GM23248 (cell line): ENCODE results near the gene BICC1.

Experiments used
- EZH2 ChIP-seq: fragments of 200-600 bp; sonication (generic); IDR thresholded peaks from 2 replicates; pipeline ENCODE4 v1.6.1; 2018; ENCODE audit warnings: antibody characterized with exemption, mild to moderate bottlenecking; ENCODE audit not compliant: insufficient read depth, poor library complexity, severe bottlenecking
- EZH2phosphoT487 ChIP-seq: fragments of 200-600 bp; sonication (generic); IDR thresholded peaks from 2 replicates; pipeline ENCODE4 v1.6.1; 2018; ENCODE audit warnings: antibody characterized with exemption, moderate library complexity, mild to moderate bottlenecking, low read depth; ENCODE audit not compliant: insufficient read depth

GRCh38 chr10:58725901-58726300 lies 213.2 kb downstream of the BICC1 start:
- TF ChIP-seq EZH2 (no peak), EZH2phosphoT487 (no peak)
